ENCODE results near the gene URB1.

GRCh38 chr21:32424191-32424535 is 31.4 kb upstream of the URB1 start:
- TF ChIP-seq EZH2 (IDR thresholded peaks at IDR 0.05; ENCODE audit: borderline replicate concordance), result no peak
- no peak for TF ChIP-seq CTCF (IDR thresholded peaks at IDR 0.05; ENCODE audit: poor library complexity)
- TF ChIP-seq EZH2phosphoT487 (IDR thresholded peaks at IDR 0.05; ENCODE audit: low read depth, severe bottlenecking, unreplicated experiment), result no peak

Data from hepatocyte (in vitro differentiated cells).